ENCODE measurements around the gene D2HGDH. TPM values are rescaled to one million over a fixed set of nuclear protein-coding genes. Genes with fewer than 3 reads are reported as not detected.
A peak's percentile ranks its signal among the peaks of the same experiment; 100 is the strongest.

D2HGDH gene
- total RNA-seq, 1 experiment from 2014 or later = 10.0 TPM

DNA sequence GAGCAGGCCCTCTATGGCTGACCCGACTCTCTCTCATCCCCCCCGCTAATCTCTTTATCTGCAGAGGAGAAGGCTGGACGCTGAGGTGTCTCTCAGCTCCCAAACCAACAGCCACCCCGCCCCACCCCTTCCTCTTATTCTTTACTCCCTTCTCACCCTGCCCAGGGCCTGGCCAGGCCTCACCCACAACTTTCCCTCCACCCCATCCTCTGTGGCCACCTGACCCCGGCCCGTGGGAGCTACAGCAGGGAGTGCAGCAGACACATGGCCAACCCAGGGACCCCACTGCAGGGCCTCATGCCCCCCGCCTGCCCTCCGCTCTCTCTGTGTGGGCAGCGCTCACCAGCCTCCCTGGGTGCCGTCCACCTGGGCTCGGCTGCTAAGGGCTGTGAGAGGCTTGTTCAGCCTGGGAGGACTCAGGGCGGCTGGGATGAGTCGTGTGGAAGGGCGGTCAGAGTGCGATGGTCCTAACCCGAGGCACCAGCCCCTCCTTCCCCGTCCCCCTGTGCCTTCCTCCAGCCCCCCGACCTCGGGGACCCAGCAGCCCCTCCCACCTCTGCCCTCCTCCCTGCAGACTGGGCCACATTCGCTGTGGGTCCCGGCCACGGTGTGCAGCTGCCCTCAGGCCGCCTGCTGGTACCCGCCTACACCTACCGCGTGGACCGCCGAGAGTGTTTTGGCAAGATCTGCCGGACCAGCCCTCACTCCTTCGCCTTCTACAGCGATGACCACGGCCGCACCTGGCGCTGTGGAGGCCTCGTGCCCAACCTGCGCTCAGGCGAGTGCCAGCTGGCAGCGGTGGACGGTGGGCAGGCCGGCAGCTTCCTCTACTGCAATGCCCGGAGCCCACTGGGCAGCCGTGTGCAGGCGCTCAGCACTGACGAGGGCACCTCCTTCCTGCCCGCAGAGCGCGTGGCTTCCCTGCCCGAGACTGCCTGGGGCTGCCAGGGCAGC lies 81.3 kb downstream of the D2HGDH start:
- H3K27ac Mint-ChIP-seq = peak overlapping the region in 1 of 3 experiments; percentile 90; a peak in 1 of 7 replicates
- H3K4me2 ChIP-seq (ENCODE audit: insufficient read depth, insufficient read length, low read length) = no peak overlapping the region

More for the DNA sequence above, 81.3 kb downstream of the D2HGDH start:
- Histone ChIP-seq H2BK12ac (ENCODE audit: insufficient read length, low read depth, low read length) (no peak overlapping the region), H4K5ac (ENCODE audit: insufficient read length, low read depth, low read length) (no peak overlapping the region), H3K23me2 (ENCODE audit: insufficient read length, low read depth, low read length, poor library complexity, severe bottlenecking) (no peaks in the 10 kb centered on the region), H3K56ac (ENCODE audit: insufficient read length, low read depth, low read length) (no peak overlapping the region), H3K23ac (ENCODE audit: insufficient read length, low read depth, low read length) (no peak overlapping the region), H3K27me3 (ENCODE audit: insufficient read depth, low read length) (no peaks in the 10 kb centered on the region), H2AK5ac (ENCODE audit: insufficient read length, low read length) (no peak overlapping the region), H3K79me2 (ENCODE audit: insufficient read depth, low read length) (no peaks in the 10 kb centered on the region), H3K79me1 (ENCODE audit: insufficient read depth, low read depth, low read length, poor library complexity, severe bottlenecking) (no peaks in the 10 kb centered on the region), H2BK15ac (ENCODE audit: low read depth, low read length) (no peak overlapping the region), H2AFZ (ENCODE audit: low read length) (no peak overlapping the region), H4K8ac (replicated peaks; ENCODE audit: insufficient read length, low read depth, low read length) (no peak overlapping the region), H3K9me3 (ENCODE audit: control insufficient read depth, low read depth, low read length) (no peaks in the 10 kb centered on the region), H2BK5ac (ENCODE audit: insufficient read length, low read length) (no peak overlapping the region), H3K4me1 (ENCODE audit: insufficient read depth, low read length) (no peaks in the 10 kb centered on the region), H3K18ac (ENCODE audit: insufficient read length, low read depth, low read length) (no peak overlapping the region), H3T11ph (ENCODE audit: low read length) (no peak overlapping the region), H4K91ac (ENCODE audit: insufficient read length, low read depth, low read length) (no peak overlapping the region), H3K14ac (ENCODE audit: insufficient read depth, low read length) (no peak overlapping the region; the same call in 1 of the 2 replicates), H3K9ac (ENCODE audit: extremely low read depth, insufficient read length, low read length) (no peak overlapping the region), H3K4ac (ENCODE audit: low read depth, low read length) (no peak overlapping the region), H3K27ac (ENCODE audit: insufficient read length, low read depth, low read length) (no peak overlapping the region), H2BK120ac (ENCODE audit: low read depth, low read length, poor library complexity, severe bottlenecking) (no peak overlapping the region), H4K20me1 (ENCODE audit: control insufficient read depth, insufficient read depth, insufficient read length) (no peaks in the 10 kb centered on the region), H2BK20ac (ENCODE audit: low read depth, low read length, poor library complexity, severe bottlenecking) (no peak overlapping the region)
- TF ChIP-seq, protein P1, sequence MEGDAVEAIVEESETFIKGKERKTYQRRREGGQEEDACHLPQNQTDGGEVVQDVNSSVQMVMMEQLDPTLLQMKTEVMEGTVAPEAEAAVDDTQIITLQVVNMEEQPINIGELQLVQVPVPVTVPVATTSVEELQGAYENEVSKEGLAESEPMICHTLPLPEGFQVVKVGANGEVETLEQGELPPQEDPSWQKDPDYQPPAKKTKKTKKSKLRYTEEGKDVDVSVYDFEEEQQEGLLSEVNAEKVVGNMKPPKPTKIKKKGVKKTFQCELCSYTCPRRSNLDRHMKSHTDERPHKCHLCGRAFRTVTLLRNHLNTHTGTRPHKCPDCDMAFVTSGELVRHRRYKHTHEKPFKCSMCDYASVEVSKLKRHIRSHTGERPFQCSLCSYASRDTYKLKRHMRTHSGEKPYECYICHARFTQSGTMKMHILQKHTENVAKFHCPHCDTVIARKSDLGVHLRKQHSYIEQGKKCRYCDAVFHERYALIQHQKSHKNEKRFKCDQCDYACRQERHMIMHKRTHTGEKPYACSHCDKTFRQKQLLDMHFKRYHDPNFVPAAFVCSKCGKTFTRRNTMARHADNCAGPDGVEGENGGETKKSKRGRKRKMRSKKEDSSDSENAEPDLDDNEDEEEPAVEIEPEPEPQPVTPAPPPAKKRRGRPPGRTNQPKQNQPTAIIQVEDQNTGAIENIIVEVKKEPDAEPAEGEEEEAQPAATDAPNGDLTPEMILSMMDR (conservative IDR thresholded peaks at IDR 0.05) = no peak
- Mint-ChIP-seq H3K4me3 (peak overlapping the region in 1 of 2 experiments; percentile 58; a peak in 3 of 5 replicates), H3K9me3 (no peaks in the 10 kb centered on the region; a peak in 2 of 5 replicates), H3K27me3 (ENCODE audit: low read depth) (no peaks in the 10 kb centered on the region; the same call in 1 of the 2 replicates), H3K36me3 (ENCODE audit: insufficient read depth in 1 of 3, low read depth in 3 of 3) (no peaks in the 10 kb centered on the region; a peak in 1 of 7 replicates), H3K4me1 (peaks cover 4 to 9% of the 10 kb centered on the region in 2 experiments; a peak in 3 of 4 replicates)
- WGBS (ENCODE audit: extremely low coverage, insufficient read length, low lambda C conversion rate) = no CpG with 5 or more reads among the region's 48 CpGs
- peak; percentile 38 for DNase-seq
